ENCODE results near the gene WNT3A. TPM values are rescaled to one million over a fixed set of nuclear protein-coding genes. Genes with fewer than 3 reads are reported as not detected.

The WNT3A gene
- total RNA-seq, 1 donor from 2014 or later, result not detected

DNA sequence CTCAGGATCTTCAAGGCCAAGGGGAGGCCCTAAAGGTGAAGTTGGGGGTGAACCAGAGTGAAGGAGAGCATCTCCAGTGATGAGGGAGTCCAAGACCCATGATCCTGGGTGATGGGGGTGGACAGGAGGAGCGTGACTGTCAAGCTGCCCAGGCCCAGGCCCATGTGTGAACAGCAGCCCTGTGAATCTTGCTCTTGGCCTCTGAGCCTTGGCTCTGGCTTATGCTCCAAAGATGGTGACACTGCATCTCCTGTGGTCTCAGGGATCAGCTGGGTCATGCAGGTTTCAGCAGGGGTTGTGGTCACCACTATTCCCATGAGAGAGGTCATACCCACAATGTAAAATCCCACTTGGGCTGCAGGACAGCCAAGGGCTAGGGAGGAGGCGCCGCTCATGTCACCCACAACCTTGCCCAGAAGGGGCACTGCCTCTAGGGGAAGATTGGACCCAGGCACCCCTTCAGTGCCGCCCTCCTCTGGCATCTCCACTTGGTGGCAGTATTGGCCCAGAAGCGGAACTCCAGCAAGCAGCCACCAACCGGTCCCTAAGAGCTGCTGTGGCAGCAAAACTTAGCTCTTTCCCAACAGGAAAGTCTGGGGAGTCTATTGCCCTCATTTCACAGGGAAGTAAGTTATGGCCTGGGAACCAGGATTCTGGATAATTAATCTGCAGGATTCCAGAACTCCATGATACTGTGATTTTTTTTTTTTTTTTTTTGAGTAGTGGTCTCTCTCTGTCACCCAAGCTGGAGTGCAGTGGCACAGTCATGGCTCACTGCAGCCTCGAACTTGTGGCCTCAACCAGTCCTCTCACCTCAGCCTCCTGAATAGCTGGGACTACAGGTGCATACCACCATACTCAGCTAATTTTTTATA lies 7.5 kb upstream of the WNT3A start:
- peak; percentile 88 for DNase-seq (ENCODE audit: low spot score)

DNA sequence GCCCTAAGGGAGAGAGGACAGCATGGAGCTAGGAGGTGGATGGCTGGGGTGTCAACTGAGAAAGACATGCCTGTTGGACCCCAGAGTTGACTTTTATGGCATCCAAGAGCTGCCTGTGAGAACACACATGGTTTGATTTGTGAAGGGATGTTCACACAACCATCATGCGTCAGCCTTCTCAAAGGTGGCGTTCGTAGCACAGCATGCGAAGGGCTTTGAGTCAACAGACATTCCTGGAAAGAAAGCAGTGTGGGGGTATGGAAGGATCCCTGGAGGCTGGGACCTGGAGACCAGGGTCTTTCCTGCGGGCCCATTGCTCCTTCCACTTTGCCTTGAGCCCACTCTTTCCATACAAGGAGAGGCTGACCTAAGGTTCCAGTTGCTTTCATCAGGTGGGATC lies 6.4 kb upstream of the WNT3A start:
- DNase-seq (ENCODE audit: low spot score), result peak; percentile 30

DNA sequence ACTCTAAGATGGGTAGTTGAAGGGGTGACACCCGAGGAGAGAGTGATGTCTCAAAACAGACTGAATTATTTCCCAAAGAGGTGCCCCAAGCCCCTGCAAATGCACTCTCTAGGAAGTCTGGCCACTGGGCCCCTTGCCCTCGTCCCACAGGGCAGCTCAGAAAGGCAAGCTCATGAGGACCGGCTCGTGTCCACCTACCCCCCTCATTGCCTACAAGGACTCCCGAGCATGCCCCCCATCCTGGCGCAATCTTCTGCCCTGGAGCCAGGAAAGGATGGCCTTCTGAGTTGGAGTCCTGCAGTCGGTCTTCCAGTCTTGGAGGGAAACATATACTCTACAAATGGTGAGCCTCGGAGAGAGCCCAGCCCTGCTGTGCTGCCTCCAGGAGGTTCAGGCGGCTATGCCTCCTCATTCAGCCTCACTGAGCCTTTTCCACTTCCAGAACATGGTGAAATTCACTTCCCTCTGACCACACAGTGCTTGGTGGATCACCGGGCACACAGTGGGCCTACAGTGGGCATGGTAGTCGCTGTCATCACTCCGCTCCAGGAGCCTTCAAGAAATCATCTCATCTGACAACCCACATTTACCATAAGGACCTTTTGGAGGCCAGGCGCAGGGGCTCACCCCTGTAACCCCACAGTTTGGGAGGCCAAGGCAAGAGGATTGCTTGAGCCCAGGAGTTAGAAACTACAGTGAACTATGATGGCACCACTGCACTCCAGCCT lies 5.8 kb upstream of the WNT3A start:
- DNase-seq (ENCODE audit: low spot score), result peak; percentile 51

DNA sequence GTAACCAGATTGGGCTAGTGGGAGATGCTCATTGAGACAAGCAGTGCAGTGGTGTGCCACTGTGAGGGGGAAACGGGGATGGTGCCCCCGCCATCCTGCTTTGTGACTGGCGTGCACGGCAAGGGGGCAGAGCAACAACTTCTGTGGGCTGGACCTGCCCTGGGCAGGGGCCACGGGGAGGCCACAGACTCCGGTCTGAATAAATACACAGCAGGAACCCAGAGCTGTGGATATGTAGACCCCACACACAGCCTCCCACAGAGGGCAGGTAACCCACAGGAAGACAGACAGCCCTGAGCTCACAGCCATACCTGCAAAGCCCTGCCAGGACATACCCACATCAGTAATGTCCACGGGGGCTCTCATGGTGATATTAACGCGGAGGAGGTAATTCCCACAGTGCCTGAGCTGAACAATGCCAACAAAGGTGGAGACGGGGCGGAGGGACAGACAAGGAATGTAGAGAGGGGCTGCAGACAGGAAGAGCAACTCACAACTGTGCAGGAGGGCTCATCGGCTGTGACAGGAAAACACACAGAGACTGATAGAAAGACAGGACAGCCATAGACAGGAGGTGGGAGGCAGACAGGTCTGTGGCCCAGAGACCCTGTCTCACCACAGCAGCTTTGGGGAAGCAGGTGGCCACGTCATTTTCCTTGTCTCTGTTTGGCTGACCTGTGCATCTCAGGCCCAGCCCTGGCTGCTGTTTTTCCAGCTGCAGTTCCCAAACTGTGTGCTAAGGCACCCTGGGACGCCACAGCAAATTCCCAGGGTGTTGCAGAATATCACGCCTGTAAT lies 4.9 kb upstream of the WNT3A start:
- peak; percentile 80 for DNase-seq (ENCODE audit: low spot score)

DNA sequence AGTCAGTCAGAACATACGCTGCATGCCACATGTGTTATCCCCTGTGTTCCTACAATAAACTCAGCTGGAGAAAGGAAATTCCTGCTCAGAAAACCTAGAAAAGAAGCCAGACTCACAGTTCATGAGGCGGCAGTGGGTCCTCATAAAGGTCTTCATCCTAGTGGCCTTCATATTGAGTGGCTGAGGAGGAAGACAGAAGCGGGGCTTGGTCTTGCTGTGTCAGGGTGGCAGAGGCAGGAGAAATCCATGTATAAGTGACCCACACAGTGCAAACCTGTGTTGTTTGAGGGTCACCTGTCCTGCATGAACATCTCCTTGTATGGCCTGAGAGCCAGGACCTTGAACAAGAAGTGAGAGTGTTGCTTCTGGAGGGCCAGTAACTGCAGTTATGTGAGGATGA lies 4.0 kb upstream of the WNT3A start:
- peak; percentile 65 for DNase-seq (ENCODE audit: low spot score)

DNA sequence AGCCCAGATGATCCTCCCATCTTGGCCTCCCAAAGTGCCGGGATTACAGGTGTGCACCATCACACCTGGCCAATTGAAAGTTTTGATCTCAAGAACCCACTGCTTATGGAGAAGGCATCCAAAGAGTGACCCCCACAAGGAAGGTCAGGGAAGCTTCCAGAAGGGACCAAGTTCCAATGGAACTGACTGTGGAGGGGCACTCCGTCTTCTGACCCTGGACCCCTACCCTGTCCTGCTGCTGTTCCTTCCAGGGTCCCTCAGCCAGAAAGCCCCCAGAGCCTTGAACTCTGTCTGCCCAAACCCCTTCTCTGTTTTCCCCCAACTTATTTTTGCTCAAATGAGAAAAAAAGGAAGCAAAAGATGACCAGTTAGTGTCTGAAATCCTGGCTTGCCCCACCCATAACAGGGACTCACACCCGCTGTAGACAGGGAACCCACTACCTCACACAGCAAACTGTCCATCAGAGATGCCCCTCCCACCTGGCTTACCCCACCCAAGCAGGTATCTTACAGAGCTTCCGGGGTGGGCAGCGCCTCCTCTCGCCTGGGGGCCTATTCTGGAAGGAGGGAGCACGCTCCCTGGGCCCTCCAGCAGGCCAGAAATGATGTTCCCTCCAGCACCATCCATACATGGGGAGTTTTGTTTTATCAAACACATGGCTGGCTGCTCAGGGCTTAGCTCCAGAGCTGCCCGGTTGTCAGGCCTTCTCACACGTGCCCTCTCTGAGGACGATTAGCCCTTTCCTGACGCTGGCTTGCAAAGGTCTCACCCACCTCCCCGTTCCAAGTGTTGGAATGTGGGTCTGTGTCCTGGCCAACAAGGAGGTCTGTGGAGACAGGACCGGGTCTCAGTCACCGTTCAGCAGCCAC lies 3.1 kb upstream of the WNT3A start:
- DNase-seq (ENCODE audit: low spot score), result peak; percentile 81

DNA sequence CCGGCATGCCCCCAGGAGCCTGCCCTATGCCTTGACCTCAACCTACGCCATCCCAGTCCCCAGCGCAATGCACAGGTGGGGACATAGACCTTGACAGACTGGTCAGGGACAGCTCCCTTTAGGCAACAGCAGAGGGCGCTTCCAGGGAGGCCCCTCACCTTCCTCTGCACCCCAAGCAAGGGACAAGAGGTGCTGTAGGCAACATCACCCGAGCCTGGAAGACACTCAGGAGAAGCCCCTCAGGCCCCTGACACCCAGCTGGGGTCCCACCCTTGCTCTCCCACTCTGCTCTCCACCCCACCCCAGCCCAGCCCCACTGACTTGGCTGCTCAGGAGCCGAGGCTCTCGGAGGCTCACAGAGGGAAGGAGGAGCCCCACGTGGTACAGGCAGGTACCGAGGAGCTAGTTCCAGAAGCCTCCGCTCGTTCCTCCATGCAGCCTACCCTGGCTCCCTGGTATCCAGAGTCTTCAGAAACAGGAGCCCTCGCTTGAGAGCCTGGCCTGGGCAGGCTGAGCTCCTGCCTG lies 2.4 kb upstream of the WNT3A start:
- peak; percentile 64 for DNase-seq (ENCODE audit: low spot score)

DNA sequence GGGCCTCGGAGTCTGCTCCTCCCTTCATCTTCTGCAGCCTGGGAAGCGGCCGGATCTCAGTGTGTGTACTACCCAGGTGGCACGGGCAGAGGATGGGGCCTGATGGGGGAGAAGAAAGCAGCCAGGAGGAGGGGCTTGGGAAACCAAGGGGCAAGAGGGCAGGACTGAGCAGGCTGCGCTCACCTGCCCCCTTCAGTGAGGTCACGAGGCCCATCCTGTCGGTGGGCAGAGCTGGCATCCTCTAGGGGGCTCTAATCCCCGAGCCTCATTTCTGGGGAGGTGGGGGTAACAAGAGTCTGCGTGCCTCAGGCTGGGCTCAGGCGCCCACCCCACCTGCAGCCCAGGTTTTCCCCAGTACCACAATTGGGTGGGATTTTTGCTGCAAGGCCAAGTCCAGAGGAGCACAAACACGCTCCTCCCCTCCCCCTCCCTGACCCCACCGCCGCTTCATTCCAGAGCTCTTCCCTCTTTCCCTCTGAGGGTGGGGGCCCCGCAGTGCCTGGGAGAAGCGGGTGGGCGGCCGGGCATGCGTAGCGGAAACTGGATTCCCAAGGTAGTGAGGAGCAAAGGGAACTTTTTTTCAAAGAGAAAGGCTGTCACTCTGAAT lies 1.8 kb upstream of the WNT3A start:
- DNase-seq (ENCODE audit: low spot score), result peak; percentile 75

DNA sequence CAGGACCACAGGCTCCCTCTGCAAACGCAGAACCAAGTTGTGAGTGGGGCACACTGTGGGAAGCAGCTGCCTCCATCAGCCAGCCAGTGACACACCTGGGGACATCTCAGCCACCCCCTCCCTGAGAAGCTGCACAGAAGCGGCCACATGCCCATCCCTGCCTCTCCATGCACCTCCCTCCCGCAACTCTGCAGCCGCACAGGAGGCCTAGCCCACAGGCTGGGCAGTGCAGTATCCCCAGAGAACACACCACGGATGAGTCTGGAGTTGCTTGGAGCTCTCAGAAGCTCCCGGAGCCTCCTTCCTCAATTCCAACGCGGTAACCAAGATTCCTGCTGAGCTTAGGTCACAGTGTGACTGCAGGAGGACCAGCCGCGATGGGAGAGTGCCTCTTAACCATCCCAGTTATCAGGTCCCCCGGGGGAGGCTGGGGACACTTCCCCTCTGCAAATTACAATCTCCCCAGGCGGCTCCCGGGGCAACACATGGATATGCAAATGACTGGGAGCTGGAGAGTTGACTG lies 1.2 kb upstream of the WNT3A start:
- DNase-seq (ENCODE audit: low spot score), result peak; percentile 81

DNA sequence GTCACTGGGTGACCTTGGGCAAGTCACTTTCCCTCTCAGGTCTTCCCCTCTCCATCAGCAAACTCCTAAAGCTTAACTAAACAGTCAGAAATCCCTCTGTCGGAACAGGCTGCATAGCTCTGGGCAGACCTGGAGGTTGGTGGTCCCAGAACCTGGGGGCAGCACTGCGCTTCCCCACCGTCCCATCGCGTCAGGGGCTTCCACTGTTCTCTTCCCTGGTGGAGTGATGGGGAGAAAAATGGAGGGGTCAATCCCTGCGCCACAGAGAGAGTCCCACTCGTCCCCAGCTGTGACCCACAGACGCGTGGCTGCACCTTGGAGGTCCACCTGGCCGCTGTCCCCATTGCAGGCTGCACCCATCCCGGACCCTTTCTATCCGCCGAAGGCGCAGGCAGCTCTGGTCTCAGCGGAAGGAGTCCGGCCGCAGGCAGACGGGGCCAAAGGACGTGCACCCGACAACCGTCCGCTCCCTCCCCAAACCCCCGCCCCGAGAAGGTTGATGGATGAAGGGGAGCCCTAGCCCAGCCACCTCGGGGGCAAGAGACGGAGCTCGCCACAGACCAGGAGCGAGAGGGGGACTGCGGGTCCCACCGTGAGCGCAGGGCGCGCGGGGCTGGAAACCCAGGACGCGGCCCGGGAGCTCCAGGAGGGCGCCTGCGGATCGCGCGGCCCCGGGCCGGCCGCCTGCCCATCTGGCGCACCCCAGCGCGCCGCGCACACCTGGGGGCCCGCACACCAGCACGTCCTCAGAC lies 588 bp upstream of the WNT3A start:
- peak; percentile 82 for DNase-seq (ENCODE audit: low spot score)

DNA sequence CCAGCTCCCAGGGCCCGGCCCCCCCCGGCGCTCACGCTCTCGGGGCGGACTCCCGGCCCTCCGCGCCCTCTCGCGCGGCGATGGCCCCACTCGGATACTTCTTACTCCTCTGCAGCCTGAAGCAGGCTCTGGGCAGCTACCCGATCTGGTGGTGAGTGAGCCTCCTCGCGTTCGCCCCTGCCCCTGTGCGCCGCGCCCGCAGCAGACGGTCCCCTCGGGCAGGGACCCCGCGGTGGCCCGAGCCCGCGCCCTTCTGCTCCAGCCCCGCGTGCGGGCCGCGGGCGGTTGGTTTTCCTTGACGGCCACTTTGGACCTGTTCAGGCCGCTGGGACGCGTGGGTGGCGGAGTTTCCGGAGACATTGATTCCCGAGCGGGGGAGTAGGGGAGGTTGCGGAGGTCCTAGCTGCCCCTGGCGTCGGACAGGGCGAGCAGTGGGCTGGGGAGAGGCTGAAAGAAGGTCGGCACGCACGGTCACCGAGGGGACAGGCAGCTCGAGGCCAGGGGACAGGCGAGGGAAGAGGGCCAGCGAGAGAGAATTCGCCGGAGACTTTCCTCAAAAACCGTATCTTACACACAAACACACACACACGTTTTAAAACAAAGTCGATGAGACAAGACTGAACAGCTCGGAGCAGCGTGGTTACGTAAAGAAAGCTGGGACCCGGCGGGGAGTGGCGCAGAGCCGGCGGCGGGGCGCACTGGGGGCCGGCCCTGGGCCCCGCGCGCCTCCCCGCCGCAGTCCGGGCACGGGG lies 427 bp downstream of the WNT3A start:
- peak; percentile 87 for DNase-seq (ENCODE audit: low spot score)

DNA sequence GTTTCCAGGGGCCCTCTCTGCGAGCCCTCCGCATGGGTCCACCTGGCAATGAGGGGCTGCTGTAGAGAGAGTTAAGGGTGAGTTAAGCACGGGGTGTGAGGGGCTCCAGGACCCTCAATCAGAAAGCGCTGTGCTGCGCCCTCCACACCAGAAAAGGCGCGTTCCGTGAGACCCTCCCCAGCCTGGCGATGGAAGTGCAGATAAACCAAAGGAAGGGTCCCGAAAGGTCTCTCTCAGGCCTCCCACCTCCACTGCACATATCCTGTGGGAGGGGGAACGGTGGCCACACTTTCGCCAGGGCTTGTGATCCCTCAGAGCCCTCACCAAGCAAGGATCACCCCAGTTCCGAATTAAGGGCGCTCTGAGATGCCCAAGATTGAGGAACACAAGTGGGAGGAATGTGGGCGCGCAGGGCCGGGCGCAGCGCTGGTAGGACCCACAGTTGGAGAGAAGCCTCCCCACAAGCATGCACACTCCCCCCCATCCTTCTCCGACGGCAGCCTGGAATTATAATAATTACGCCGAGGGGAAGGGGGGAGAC lies 1.1 kb downstream of the WNT3A start:
- peak; percentile 81 for DNase-seq (ENCODE audit: low spot score)

DNA sequence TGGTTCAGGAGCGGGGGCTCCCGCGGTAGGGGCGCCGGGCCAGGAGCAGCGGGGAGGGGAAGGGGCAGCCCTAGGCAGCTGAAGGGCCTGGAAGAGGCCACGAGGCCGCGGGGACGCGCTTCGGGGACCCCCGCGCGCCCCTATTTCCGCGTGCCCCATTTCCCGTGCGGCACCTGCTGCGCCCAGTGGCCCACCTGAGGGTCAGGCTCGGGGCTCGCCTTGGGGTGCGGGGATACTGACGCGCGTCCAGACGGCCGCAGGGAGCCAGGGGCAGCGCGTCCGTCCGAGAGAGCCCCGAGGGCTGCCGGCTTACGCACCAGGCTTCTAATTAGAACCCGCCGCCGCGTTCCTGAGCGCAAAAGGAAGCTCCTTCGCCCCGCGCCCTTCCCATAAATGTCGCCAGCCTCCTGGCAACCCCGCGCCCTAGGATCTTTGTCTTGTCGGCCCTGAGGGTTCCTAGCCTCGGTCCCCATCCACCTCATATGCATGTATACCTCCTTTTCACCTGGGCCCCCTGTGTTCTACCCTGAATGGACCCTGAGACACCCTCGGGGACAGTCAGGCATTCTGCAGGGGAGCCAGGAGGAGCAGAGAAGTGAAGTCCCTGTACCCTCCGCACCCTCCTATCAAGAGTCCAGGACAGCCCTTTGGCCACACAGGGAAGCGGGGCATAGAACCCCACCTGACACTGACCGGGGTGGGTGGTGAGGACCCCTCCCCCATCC lies 1.8 kb downstream of the WNT3A start:
- DNase-seq (ENCODE audit: low spot score), result peak; percentile 60

DNA sequence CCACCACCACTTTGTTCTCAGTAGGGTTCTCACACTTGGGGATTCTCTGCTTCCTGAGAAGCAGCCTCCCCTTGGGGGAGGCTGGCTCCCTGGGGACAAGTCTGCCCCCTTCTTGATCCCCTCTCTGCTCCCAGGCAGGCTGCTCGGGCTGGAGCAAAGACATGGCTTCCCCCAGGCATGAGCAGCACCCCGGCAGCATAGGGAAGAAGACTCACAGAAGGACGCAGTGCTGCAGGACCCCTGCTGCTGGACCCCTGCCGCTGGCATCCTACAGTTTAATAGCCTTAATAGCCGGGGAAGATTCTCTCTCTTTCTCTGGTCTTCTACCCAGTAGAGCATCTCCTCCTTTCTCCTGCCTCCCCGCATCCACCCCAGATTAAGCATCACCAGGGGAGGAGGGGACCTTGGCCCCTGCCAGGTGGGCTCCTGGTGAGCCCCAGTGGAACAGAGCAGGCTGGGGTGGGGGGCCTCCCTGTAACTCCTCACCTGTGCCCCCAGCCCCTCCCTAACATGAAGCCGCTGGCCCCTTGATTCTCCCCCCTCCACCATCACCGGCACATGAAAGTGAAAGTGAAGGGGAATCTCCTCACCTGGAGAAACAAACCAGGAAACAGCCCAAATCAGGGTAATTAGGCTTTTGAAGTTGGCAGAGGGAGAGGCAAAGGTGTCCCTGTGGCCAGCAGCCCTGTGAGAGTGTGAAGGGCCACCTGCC lies 2.5 kb downstream of the WNT3A start:
- peak; percentile 77 for DNase-seq (ENCODE audit: low spot score)

DNA sequence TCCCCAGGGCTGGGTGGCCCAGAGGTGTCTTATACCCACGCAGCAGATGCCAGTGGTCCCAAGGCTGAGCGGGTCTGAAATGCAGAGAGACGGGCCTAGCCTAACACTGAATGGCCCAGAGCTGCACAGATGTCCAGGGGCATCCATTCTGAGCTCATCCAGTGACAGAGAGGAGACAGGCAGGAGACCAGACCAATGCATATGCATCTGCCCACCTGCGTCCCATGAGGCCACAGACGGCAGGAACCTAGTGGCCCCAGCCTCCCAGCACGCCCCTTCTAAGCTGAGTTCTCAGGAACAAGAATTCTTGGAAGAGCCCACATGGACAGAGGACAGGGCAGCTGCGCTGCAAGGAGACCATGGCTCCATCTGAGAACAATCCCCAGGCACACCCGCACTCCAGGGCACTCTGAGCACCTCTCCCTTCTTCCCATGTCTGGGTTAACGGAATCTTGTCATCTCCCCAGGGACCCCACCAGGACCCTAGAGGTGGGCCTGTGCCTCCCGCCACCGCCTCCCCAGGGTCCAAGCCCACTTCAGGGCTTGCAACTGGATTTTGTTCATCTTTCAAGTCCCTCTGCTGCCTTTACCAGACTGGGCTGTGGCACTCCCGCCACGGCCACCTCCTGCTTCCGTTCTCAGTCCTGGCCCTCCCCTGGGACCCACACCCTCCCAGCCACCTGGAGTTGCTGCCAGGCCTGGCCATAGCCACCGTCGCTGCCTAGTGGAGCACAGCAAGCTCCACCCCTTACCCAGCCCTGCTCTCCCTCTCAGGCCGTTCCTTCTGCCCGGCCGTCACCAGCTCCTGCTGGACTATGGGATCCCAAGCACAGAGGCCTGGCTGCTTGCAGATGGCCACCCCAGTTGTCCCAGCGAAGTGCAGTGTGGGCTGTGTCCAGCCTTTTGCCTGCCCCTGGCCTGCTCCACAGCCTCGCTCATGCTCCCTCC lies 3.3 kb downstream of the WNT3A start:
- peak; percentile 82 for DNase-seq (ENCODE audit: low spot score)
